K562 (cell line): Measurements from ENCODE around the gene ANGEL2. TPM values are rescaled to one million over a fixed set of nuclear protein-coding genes. Genes with fewer than 3 reads are reported as not detected.

ENCODE experiments used
- BCL6 ChIP-seq: fragments of 250-450 bp; sonication (Bioruptor Pico); IDR thresholded peaks from 2 replicates; pipeline ENCODE4 v1.4.0; 2020
- BRD9 ChIP-seq: fragments of 450-650 bp; IDR thresholded peaks from 2 replicates; pipeline ENCODE4 v1.6.1; 2018; ENCODE audit warnings: low read depth; ENCODE audit not compliant: partially characterized antibody
- CREB1 ChIP-seq, 2 experiments: sonication (generic) in 1 of 2; formaldehyde crosslinking in 1 of 2; IDR thresholded peaks; 2 replicates each; pipeline versions ENCODE4 v1.6.1 to v1.8.0; 2012 to 2022; ENCODE audit warnings: inconsistent platforms in 1 of 2, mild to moderate bottlenecking in 1 of 2, missing genetic modification reagents in 1 of 2, moderate library complexity in 1 of 2
- FOXO4 ChIP-seq: fragments of 450-650 bp; formaldehyde crosslinking; IDR thresholded peaks from 2 replicates; pipeline ENCODE4 v1.4.0; 2020; ENCODE audit warnings: mild to moderate bottlenecking, moderate library complexity
- TAF1 ChIP-seq: IDR thresholded peaks from 2 replicates; pipeline ENCODE4 v1.6.1; 2011; ENCODE audit warnings: mild to moderate bottlenecking, low read length, moderate library complexity; ENCODE audit not compliant: insufficient read depth, control insufficient read depth, severe bottlenecking; ENCODE audit errors: extremely low read depth
- ZNF174 ChIP-seq: fragments of 250-450 bp; sonication (Bioruptor Pico); IDR thresholded peaks from 2 replicates; pipeline ENCODE4 v1.4.0; 2020; ENCODE audit warnings: mild to moderate bottlenecking
- ZNF609 ChIP-seq: sonication (generic); formaldehyde crosslinking; IDR thresholded peaks from 2 replicates; pipeline ENCODE4 v1.8.1; 2023; ENCODE audit warnings: missing genetic modification reagents, mild to moderate bottlenecking, borderline replicate concordance
- polyA plus RNA-seq, 8 experiments: library from polyadenylated mRNA; depleted of rRNA in 4 of 8; stranded (reverse) in 5 of 8; unstranded in 3 of 8; fragments of >200 nt; fragmentation: Nextera tagmentation in 2 of 8; fragmentation: Illumina TruSeq in 1 of 8; extraction: Ambion mirVana in 2 of 8; extraction: Trizol in 1 of 8; gene quantifications; 2 replicates each; pipeline versions ENCODE4 v1.2.1 to v1.2.3, GENCODE V29; 2011 to 2014; ENCODE audit warnings: inconsistent platforms in 1 of 8, missing spikeins in 1 of 8
- total RNA-seq, 7 experiments: library from RNA; depleted of rRNA in 6 of 7; stranded (reverse); fragments of >200 nt in 6 of 7; fragmentation: Illumina TruSeq in 2 of 7; extraction: Trizol in 2 of 7; gene quantifications; 2 replicates each; pipeline versions ENCODE4 v1.2.1 to v1.2.3, GENCODE V29; 2011 to 2021; ENCODE audit warnings: low replicate concordance in 1 of 7
- TF ChIP-seq, protein P1 (sequence below), 2 experiments: fragments of 450-650 bp in 1 of 2; sonication (generic) in 1 of 2; formaldehyde crosslinking in 1 of 2; IDR thresholded peaks; 2 replicates each; pipeline versions ENCODE4 v1.7.1 to v1.9.0; 2016 to 2022; ENCODE audit warnings: inconsistent platforms in 1 of 2, mild to moderate bottlenecking in 1 of 2, missing genetic modification reagents in 1 of 2
- TF ChIP-seq, protein P2 (sequence below), 2 experiments: IDR thresholded peaks; 2 replicates each; pipeline ENCODE4 v1.6.1; 2011; ENCODE audit warnings: borderline replicate concordance in 1 of 2, control low read depth in 1 of 2, low read depth in 1 of 2, low read length in 1 of 2, mild to moderate bottlenecking in 1 of 2, mixed read lengths in 1 of 2, moderate library complexity in 1 of 2; ENCODE audit not compliant: insufficient read depth in 1 of 2, insufficient read length in 1 of 2, poor library complexity in 1 of 2, severe bottlenecking in 1 of 2; ENCODE audit errors: extremely low read depth in 1 of 2

ANGEL2 gene
- total and polyA plus RNA-seq, 9 of the 15 experiments (the other 6 are each of a cell fraction or from before 2014, with no cell fraction given): 6.8 to 34.6 (median 26.2) TPM

DNA sequence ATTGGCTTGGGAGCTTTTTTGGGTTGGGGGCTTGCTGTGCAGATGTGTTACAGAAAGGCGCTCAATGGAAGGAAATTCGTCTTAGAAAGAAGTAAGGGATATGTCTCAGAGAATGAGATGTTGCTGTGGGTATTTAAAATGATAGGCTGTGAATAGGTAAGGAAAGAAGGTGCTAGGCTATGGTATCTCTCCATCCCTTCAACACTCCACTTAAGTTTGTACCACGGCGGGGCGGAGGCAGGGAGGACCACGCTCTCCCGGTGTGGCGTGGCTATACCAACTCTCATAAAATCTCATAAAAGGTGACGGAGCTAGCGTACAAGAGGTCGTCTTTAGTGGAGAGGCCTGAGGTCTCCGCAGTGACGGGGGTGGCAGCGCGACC lies 35.1 kb upstream of the ANGEL2 start (continued):
- TF ChIP-seq, protein P1, sequence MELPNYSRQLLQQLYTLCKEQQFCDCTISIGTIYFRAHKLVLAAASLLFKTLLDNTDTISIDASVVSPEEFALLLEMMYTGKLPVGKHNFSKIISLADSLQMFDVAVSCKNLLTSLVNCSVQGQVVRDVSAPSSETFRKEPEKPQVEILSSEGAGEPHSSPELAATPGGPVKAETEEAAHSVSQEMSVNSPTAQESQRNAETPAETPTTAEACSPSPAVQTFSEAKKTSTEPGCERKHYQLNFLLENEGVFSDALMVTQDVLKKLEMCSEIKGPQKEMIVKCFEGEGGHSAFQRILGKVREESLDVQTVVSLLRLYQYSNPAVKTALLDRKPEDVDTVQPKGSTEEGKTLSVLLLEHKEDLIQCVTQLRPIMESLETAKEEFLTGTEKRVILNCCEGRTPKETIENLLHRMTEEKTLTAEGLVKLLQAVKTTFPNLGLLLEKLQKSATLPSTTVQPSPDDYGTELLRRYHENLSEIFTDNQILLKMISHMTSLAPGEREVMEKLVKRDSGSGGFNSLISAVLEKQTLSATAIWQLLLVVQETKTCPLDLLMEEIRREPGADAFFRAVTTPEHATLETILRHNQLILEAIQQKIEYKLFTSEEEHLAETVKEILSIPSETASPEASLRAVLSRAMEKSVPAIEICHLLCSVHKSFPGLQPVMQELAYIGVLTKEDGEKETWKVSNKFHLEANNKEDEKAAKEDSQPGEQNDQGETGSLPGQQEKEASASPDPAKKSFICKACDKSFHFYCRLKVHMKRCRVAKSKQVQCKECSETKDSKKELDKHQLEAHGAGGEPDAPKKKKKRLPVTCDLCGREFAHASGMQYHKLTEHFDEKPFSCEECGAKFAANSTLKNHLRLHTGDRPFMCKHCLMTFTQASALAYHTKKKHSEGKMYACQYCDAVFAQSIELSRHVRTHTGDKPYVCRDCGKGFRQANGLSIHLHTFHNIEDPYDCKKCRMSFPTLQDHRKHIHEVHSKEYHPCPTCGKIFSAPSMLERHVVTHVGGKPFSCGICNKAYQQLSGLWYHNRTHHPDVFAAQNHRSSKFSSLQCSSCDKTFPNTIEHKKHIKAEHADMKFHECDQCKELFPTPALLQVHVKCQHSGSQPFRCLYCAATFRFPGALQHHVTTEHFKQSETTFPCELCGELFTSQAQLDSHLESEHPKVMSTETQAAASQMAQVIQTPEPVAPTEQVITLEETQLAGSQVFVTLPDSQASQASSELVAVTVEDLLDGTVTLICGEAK (IDR thresholded peaks at IDR 0.05): no peak
- TF ChIP-seq, protein P1 (CRISPR knock-in tag; IDR thresholded peaks at IDR 0.05): no peak
- TF ChIP-seq CREB1 (IDR thresholded peaks at IDR 0.05) (no peak), CREB1 (CRISPR knock-in tag; IDR thresholded peaks at IDR 0.05) (peak; percentile 1; the same call in 1 of the 2 replicates), ZNF609 (CRISPR knock-in tag) (no peak), FOXO4 (CRISPR knock-in tag) (0 out of 2 replicates have a peak, but pooled peaks have one; percentile 73), TAF1 (no peak), ZNF174 (CRISPR knock-in tag) (no peak), BRD9 (peak; percentile 46), BCL6 (CRISPR knock-in tag) (no peak; the same call in 1 of the 2 replicates)
- TF ChIP-seq, protein P2, sequence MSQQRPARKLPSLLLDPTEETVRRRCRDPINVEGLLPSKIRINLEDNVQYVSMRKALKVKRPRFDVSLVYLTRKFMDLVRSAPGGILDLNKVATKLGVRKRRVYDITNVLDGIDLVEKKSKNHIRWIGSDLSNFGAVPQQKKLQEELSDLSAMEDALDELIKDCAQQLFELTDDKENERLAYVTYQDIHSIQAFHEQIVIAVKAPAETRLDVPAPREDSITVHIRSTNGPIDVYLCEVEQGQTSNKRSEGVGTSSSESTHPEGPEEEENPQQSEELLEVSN (IDR thresholded peaks at IDR 0.05; ENCODE audit: borderline replicate concordance in 1 of 2, extremely low read depth in 1 of 2, insufficient read depth in 1 of 2, insufficient read length in 1 of 2, low read depth in 1 of 2, low read length in 1 of 2, poor library complexity in 1 of 2, severe bottlenecking in 1 of 2): peak in 1 of 2 experiments; percentile 81
